Measurements from ENCODE around the gene SLC30A7.
"Not testable (repeated sequence)": the region's sequence is repeated elsewhere in the genome, so short reads cannot be mapped to it uniquely, and the experiment has no call there.

The SLC30A7 gene

DNA sequence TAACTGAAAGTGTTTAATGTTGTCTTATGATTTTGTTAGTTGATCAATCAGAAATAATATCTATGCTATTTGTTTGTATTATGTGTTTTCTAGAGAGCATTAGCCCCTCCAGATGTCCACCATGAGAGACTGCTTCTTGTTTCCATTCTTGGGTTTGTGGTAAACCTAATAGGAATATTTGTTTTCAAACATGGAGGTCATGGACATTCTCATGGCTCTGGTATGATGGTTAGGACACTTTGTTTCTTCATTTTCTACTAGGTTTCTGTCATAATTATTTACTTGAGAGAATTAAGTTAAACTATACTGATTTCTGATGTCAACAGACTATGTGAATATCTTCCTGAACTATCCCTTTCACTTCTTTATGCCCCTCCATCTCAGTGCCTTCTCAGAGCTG lies 16.1 kb downstream of the SLC30A7 start:
- Histone ChIP-seq H3K27ac (ENCODE audit: low read depth, low read length) (no peak overlapping the region), H3K9me3 (ENCODE audit: control insufficient read depth, insufficient read depth, low read depth, low read length) (no peaks in the 10 kb centered on the region), H3K9ac (ENCODE audit: low read length) (no peak overlapping the region), H3K27me3 (ENCODE audit: control insufficient read depth, insufficient read depth, low read length) (no peaks in the 10 kb centered on the region), H3K4me1 (ENCODE audit: control insufficient read depth, insufficient read depth, low read length) (no peaks in the 10 kb centered on the region), H3K4me3 (ENCODE audit: low read depth, low read length) (no peak overlapping the region), H3K36me3 (ENCODE audit: control insufficient read depth, insufficient read depth, low read length) (peaks cover 85% of the 10 kb centered on the region)

DNA sequence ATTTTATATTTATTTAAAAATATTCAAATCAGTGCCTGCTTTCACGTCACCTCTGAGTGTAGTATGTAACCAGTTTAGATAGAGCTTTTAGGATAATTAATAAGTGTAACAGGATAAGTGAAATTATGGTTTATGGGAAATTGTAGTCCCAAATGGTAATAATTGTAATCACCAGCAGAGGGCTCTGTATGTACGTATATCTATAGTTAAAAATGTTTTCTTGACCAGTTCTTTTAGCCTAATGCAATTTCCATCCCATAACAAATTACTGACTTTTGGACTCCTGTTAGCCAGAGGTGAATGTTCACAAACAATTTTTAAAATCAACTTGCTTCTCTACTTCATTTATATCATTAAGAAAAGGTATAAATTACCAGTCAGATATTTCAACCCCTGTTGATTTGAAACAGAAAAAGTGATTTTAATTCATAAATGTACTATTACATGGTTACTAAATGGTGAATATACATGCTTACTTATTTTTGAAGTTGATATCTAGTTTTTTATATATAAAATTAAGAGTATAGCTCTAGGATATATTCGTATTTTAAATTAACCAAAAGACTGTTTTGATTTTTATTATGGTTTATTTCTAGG lies 25.3 kb downstream of the SLC30A7 start:
- Histone ChIP-seq H3K27me3 (ENCODE audit: control insufficient read depth, insufficient read depth, low read length) (no peaks in the 10 kb centered on the region), H3K4me3 (ENCODE audit: low read depth, low read length) (no peak overlapping the region), H3K9ac (ENCODE audit: low read length) (no peak overlapping the region), H3K4me1 (ENCODE audit: control insufficient read depth, insufficient read depth, low read length) (no peaks in the 10 kb centered on the region), H3K27ac (ENCODE audit: low read depth, low read length) (no peak overlapping the region), H3K9me3 (ENCODE audit: control insufficient read depth, insufficient read depth, low read depth, low read length) (no peaks in the 10 kb centered on the region), H3K36me3 (ENCODE audit: control insufficient read depth, insufficient read depth, low read length) (peaks cover 56% of the 10 kb centered on the region)

DNA sequence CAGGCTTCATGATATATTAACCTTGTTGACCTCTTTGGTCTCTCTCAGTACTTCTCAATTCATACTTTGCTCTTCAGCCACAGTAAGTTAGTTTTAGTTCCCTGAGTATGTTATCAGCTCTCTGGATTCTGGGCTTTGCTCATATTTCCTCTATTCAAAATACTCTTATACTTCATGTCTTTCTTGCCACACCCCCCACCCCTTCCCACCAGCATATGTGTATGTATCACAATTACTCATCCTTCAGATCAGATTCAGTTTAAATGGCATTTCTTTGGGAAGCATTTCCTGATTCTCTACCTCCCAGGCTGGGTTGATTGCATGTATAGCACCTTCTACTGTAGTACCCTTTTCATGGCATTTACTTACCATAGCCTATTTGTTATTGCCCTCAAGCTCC lies 28.3 kb downstream of the SLC30A7 start:
- no peak overlapping the region for H3K4me3 ChIP-seq (ENCODE audit: low read depth, low read length)
- no peaks in the 10 kb centered on the region for H3K9me3 ChIP-seq (ENCODE audit: control insufficient read depth, insufficient read depth, low read depth, low read length)
- H3K9ac ChIP-seq (ENCODE audit: low read length): no peak overlapping the region
- H3K4me1 ChIP-seq (ENCODE audit: control insufficient read depth, insufficient read depth, low read length): no peaks in the 10 kb centered on the region
- H3K27ac ChIP-seq (ENCODE audit: low read depth, low read length): no peak overlapping the region
- peaks cover 38% of the 10 kb centered on the region for H3K36me3 ChIP-seq (ENCODE audit: control insufficient read depth, insufficient read depth, low read length)
- no peaks in the 10 kb centered on the region for H3K27me3 ChIP-seq (ENCODE audit: control insufficient read depth, insufficient read depth, low read length)

DNA sequence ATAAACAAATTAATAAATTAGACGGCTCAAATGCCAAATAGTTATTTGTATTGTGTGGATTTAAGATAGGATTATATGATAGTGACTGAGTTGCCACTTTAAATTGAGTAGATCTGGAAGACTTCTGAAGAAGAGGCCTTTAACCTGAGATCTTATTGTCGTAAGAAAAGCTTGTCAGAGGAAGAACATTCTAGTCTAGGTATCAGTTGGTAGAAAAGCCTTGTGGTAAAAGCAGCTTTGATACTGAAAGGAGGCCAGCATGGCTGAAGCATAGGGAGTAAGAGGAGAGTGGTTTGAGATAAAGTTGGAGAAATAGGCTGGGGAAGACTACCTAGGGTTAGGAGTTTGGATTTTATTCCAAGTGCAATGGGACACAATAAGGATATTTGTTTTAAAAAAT lies 29.1 kb downstream of the SLC30A7 start:
- peaks cover 38% of the 10 kb centered on the region for H3K36me3 ChIP-seq (ENCODE audit: control insufficient read depth, insufficient read depth, low read length)
- H3K27ac ChIP-seq (ENCODE audit: low read depth, low read length): no peak overlapping the region
- H3K27me3 ChIP-seq (ENCODE audit: control insufficient read depth, insufficient read depth, low read length): no peaks in the 10 kb centered on the region
- no peak overlapping the region for H3K4me3 ChIP-seq (ENCODE audit: low read depth, low read length)
- H3K9me3 ChIP-seq (ENCODE audit: control insufficient read depth, insufficient read depth, low read depth, low read length): no peaks in the 10 kb centered on the region
- no peaks in the 10 kb centered on the region for H3K4me1 ChIP-seq (ENCODE audit: control insufficient read depth, insufficient read depth, low read length)
- no peak overlapping the region for H3K9ac ChIP-seq (ENCODE audit: low read length)

DNA sequence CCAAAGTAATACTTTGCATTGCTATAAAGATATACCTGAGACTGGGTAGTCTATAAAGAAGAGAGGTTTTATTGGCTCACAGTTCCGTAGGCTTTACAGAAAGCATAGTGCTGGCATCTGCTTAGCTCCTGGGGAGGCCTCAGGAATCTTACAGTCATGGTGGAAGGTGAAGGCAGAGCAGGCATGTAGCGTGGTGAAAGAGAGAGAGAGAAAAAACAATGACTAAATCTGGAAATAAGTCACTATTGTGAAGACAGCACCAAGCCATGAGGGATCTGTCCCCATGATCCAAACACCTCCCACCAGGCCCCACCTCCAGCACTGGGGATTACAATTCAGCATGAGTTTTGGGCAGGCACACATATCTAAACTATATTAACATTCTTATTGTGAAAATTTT lies 30.4 kb downstream of the SLC30A7 start:
- no peaks in the 10 kb centered on the region for H3K4me1 ChIP-seq (ENCODE audit: control insufficient read depth, insufficient read depth, low read length)
- no peaks in the 10 kb centered on the region for H3K9me3 ChIP-seq (ENCODE audit: control insufficient read depth, insufficient read depth, low read depth, low read length)
- peaks cover 42% of the 10 kb centered on the region for H3K36me3 ChIP-seq (ENCODE audit: control insufficient read depth, insufficient read depth, low read length)
- H3K27me3 ChIP-seq (ENCODE audit: control insufficient read depth, insufficient read depth, low read length): no peaks in the 10 kb centered on the region
- H3K27ac ChIP-seq (ENCODE audit: low read depth, low read length): no peak overlapping the region
- no peak overlapping the region for H3K4me3 ChIP-seq (ENCODE audit: low read depth, low read length)
- no peak overlapping the region for H3K9ac ChIP-seq (ENCODE audit: low read length)

DNA sequence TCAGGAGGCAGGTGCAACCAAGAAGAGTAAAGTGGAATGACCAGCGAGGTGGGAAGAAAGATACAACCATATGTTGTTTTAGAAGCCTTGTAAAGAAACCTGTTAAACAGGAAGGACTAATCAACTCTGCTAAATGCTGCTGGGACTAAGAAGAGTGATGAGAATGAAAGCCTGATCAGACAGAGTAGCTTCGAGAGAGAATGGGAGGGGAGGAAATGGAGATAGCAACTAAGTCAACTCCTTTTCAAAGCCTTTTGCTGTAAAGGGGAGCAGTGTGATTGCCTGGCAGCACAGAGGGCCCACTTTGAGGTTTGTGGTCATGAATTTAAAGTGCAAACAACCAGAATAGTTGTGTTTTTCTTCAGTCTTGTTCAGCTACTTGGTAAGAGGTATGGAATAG lies 31.4 kb downstream of the SLC30A7 start:
- no peak overlapping the region for H3K9ac ChIP-seq (ENCODE audit: low read length)
- no peaks in the 10 kb centered on the region for H3K9me3 ChIP-seq (ENCODE audit: control insufficient read depth, insufficient read depth, low read depth, low read length)
- H3K4me3 ChIP-seq (ENCODE audit: low read depth, low read length): no peak overlapping the region
- H3K4me1 ChIP-seq (ENCODE audit: control insufficient read depth, insufficient read depth, low read length): no peaks in the 10 kb centered on the region
- peaks cover 35% of the 10 kb centered on the region for H3K36me3 ChIP-seq (ENCODE audit: control insufficient read depth, insufficient read depth, low read length)
- H3K27me3 ChIP-seq (ENCODE audit: control insufficient read depth, insufficient read depth, low read length): no peaks in the 10 kb centered on the region
- no peak overlapping the region for H3K27ac ChIP-seq (ENCODE audit: low read depth, low read length)

DNA sequence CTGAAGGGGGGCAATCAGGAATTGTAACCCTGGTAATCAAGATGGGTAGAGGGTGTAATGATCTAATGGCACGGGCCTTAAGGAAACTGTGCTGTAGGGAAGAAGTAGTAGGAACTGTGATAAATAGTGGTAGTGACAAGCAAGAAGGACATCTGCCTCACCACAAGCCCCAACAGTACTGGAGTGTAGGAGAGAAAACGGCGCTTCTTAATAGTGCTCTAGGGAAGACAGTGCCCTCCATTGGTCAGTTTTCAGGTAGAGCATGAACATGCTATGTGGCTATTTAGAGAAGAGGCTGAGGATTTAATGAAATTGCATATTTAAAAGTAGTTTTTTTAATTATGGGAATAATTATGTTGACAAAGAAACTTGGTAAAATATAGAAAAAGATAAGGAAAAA lies 32.2 kb downstream of the SLC30A7 start:
- Histone ChIP-seq H3K27ac (ENCODE audit: low read depth, low read length) (no peak overlapping the region), H3K9ac (ENCODE audit: low read length) (no peak overlapping the region), H3K4me3 (ENCODE audit: low read depth, low read length) (no peak overlapping the region), H3K36me3 (ENCODE audit: control insufficient read depth, insufficient read depth, low read length) (peaks cover 31% of the 10 kb centered on the region), H3K27me3 (ENCODE audit: control insufficient read depth, insufficient read depth, low read length) (no peaks in the 10 kb centered on the region), H3K4me1 (ENCODE audit: control insufficient read depth, insufficient read depth, low read length) (no peaks in the 10 kb centered on the region), H3K9me3 (ENCODE audit: control insufficient read depth, insufficient read depth, low read depth, low read length) (no peaks in the 10 kb centered on the region)

DNA sequence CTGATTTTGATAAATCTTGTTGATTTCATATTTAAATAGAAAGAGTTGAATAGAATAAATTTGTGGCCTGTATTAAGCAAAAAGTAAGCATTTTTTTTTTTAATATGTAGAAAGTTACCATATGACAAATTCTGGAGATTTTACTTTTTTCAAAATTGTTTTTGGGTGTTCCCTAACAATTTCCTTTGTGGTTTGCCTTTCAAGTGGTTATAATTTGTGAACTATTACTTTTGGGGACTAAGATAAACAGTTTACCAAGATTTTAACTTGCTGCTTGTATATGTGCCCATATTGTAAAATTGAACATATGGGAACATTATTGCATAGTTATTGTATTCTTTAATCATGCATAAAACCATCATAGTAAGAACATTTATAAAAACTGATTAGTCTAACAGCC lies 34.6 kb downstream of the SLC30A7 start:
- no peak overlapping the region for H3K9ac ChIP-seq (ENCODE audit: low read length)
- H3K36me3 ChIP-seq (ENCODE audit: control insufficient read depth, insufficient read depth, low read length): peaks cover 16% of the 10 kb centered on the region
- H3K27ac ChIP-seq (ENCODE audit: low read depth, low read length): no peak overlapping the region
- H3K4me3 ChIP-seq (ENCODE audit: low read depth, low read length): no peak overlapping the region
- no peaks in the 10 kb centered on the region for H3K4me1 ChIP-seq (ENCODE audit: control insufficient read depth, insufficient read depth, low read length)
- no peaks in the 10 kb centered on the region for H3K27me3 ChIP-seq (ENCODE audit: control insufficient read depth, insufficient read depth, low read length)
- no peaks in the 10 kb centered on the region for H3K9me3 ChIP-seq (ENCODE audit: control insufficient read depth, insufficient read depth, low read depth, low read length)

DNA sequence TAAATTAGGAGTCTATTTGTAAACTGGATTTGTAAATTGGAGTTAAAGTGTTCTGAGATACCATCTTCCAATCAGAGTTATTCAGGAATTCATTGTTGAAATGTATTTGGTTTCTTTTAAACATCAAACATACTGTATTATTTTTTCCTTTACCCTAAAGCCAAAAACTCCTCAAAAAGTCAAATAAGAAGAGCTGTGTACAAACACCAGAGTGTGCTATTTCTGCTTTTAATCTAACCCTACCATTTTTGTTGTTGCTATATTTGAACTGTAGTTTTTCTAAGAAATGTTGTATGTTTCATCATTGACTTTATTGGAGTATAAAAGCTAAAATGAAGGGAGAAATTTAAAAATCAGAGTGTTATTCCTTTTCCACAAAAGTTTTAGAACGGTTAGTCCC lies 35.8 kb downstream of the SLC30A7 start:
- Histone ChIP-seq H3K4me3 (ENCODE audit: low read depth, low read length) (no peak overlapping the region), H3K27me3 (ENCODE audit: control insufficient read depth, insufficient read depth, low read length) (no peaks in the 10 kb centered on the region), H3K4me1 (ENCODE audit: control insufficient read depth, insufficient read depth, low read length) (no peaks in the 10 kb centered on the region), H3K27ac (ENCODE audit: low read depth, low read length) (no peak overlapping the region), H3K9me3 (ENCODE audit: control insufficient read depth, insufficient read depth, low read depth, low read length) (no peaks in the 10 kb centered on the region), H3K9ac (ENCODE audit: low read length) (no peak overlapping the region), H3K36me3 (ENCODE audit: control insufficient read depth, insufficient read depth, low read length) (peaks cover 14% of the 10 kb centered on the region)

DNA sequence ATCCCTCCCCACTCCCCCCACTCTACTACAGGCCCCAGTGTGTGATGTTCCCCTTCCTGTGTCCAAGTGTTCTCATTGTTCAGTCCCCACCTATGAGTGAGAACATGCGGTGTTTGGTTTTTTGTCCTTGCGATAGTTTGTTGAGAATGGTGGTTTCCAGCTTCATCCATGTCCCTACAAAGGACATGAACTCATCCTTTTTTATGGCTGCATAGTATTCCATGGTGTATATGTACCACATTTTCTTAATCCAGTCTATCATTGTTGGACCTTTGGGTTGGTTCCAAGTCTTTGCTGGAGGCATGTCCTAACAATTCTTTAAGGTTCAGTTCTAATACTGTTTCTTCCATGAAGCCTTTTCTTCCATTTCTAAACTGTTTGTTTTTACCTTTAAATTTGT lies 37.7 kb downstream of the SLC30A7 start:
- H3K9me3 ChIP-seq (ENCODE audit: control insufficient read depth, insufficient read depth, low read depth, low read length); H3K9ac ChIP-seq (ENCODE audit: low read length); H3K27me3 ChIP-seq (ENCODE audit: control insufficient read depth, insufficient read depth, low read length); H3K4me1 ChIP-seq (ENCODE audit: control insufficient read depth, insufficient read depth, low read length); H3K4me3 ChIP-seq (ENCODE audit: low read depth, low read length); H3K27ac ChIP-seq (ENCODE audit: low read depth, low read length): not testable (repeated sequence)
- peaks cover 32% of the 10 kb centered on the region for H3K36me3 ChIP-seq (ENCODE audit: control insufficient read depth, insufficient read depth, low read length)

DNA sequence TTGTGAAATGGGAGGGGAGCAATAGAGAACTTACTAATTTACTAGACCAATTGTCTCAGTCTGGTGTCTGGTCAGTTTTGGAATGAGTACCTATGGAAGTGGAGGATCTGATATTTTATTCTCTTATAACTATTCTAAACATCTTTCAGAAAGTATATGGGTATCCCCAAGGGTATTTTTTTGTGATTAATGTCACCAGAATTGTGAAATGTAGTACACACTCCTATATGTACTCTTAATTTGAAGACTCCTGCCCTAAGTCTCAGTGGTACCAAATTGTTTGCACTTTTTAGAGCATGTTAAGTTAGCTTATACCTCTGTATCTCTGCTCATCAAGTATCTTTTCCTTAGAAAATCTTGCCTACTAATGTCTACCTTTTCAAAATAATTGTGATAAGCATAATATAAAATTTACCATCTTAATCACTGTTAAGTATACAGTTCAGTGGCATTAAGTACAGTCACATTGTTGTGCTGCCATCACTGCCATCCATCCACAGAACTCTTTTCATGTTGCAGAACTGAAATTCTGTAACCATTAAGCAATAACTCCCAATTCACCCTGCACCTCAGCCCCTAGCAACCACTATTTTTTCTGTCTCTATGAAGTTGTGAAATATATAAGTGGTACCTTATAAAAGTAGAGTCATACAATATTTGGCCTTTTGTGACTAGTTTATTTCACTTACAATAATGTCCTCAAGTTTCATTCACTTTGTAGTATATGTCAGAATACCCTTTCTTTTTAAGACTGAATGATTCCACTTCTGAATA lies 40.5 kb downstream of the SLC30A7 start:
- Histone ChIP-seq H3K27me3 (ENCODE audit: control insufficient read depth, insufficient read depth, low read length) (no peaks in the 10 kb centered on the region), H3K4me1 (ENCODE audit: control insufficient read depth, insufficient read depth, low read length) (no peaks in the 10 kb centered on the region), H3K4me3 (ENCODE audit: low read depth, low read length) (no peak overlapping the region), H3K36me3 (ENCODE audit: control insufficient read depth, insufficient read depth, low read length) (peaks cover 38% of the 10 kb centered on the region), H3K9ac (ENCODE audit: low read length) (no peak overlapping the region), H3K27ac (ENCODE audit: low read depth, low read length) (no peak overlapping the region), H3K9me3 (ENCODE audit: control insufficient read depth, insufficient read depth, low read depth, low read length) (no peaks in the 10 kb centered on the region)

All from HUES6 (cell line).